ENCODE data around the gene NR3C2. TPM values are rescaled to one million over a fixed set of nuclear protein-coding genes. Genes with fewer than 3 reads are reported as not detected.

Gene NR3C2
- total RNA-seq, 1 donor: 4.7 TPM

- H3K4me3 ChIP-seq (ENCODE audit: low read depth, low read length): no peak overlapping the region
- no peak for TF ChIP-seq CTCF (IDR thresholded peaks at IDR 0.05; ENCODE audit: insufficient read depth, low read length)
- no peak for DNase-seq (ENCODE audit: low read depth)
Observed at GRCh38 chr4:148429206-148429605, 13.0 kb downstream of the NR3C2 start.

- no peak for DNase-seq (ENCODE audit: low read depth)
Observed at GRCh38 chr4:148426643-148427042, 15.6 kb downstream of the NR3C2 start.

GRCh38 chr4:148425327-148426110 lies 16.7 kb downstream of the NR3C2 start:
- no peak for TF ChIP-seq CTCF (IDR thresholded peaks at IDR 0.05; ENCODE audit: insufficient read depth, low read length)
- DNase-seq (ENCODE audit: low read depth): no peak
- H3K4me3 ChIP-seq (ENCODE audit: low read depth, low read length): no peak overlapping the region

More at GRCh38 chr4:148426643-148427042, 15.6 kb downstream of the NR3C2 start:
- TF ChIP-seq CTCF (IDR thresholded peaks at IDR 0.05; ENCODE audit: insufficient read depth, low read length): no peak
- H3K4me3 ChIP-seq (ENCODE audit: low read depth, low read length): no peak overlapping the region

DNA sequence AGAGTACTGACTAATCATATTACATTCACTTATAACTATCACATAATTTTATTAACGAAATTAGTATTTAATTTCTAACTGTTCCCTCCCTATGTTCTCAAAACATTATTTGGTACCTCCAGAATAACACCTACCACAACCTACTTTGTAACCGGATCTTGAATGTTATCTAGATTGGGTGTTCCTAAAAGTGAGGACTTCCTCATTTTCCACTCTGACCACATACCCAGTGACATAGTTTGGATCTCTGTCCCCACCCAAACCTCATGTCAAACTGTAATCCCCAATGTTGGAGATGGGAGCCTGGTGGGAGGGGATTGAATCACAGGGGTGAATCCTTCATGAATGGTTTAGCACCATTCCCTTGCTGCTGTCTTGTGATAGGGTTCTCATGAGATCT lies 21.8 kb downstream of the NR3C2 start:
- no peak overlapping the region for H3K4me3 ChIP-seq (ENCODE audit: low read depth, low read length)
- TF ChIP-seq CTCF (IDR thresholded peaks at IDR 0.05; ENCODE audit: insufficient read depth, low read length): no peak
- no peak for DNase-seq (ENCODE audit: low read depth)

GRCh38 chr4:148415500-148415899 lies 26.7 kb downstream of the NR3C2 start:
- TF ChIP-seq CTCF (IDR thresholded peaks at IDR 0.05; ENCODE audit: insufficient read depth, low read length): no peak
- H3K4me3 ChIP-seq (ENCODE audit: low read depth, low read length): no peak overlapping the region
- peak; percentile 17 for DNase-seq (ENCODE audit: low read depth)

DNA sequence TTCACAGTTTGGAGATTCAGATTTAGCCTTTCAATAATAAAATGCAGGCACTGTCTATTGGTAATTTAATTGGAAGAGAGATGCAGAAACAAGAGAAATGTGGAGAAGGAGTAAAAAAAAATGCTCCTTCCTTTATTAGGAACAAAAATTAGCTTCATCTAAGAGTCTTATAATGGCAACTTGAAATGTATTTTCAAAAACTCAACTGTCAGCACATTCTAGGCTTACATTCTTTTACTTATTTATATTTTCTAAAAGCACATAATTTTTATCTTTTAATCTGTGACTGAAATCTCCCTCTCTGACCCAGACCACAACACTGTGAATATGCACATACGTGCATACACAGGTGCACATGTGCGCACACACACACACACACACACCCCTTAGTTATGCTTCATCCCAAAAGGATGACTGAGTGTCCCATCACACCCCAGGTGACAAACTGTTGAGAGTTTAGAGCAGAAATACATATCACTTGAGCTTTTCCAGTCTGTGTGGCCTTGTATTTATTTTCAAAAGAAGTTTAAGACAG lies 29.7 kb downstream of the NR3C2 start:
- H3K4me3 ChIP-seq (ENCODE audit: low read depth, low read length): no peak overlapping the region
- no peak for TF ChIP-seq CTCF (IDR thresholded peaks at IDR 0.05; ENCODE audit: insufficient read depth, low read length)
- no peak for DNase-seq (ENCODE audit: low read depth)
